HepG2 (cell line): ENCODE measurements around the gene BCAP29. TPM values are rescaled to one million over a fixed set of nuclear protein-coding genes. Genes with fewer than 3 reads are reported as not detected.

Source experiments
- ELF3 ChIP-seq: IDR thresholded peaks from 2 replicates; pipeline ENCODE4 v1.6.1; 2016; ENCODE audit warnings: missing genetic modification reagents, missing compliant biosample characterization
- KLF12 ChIP-seq: sonication (generic); formaldehyde crosslinking; IDR thresholded peaks from 2 replicates; pipeline ENCODE4 v1.4.0; 2020; ENCODE audit warnings: missing genetic modification reagents, borderline replicate concordance
- KMT2B ChIP-seq: IDR thresholded peaks from 2 replicates; pipeline ENCODE4 v1.6.1; 2016; ENCODE audit warnings: missing genetic modification reagents, missing compliant biosample characterization
- MEF2D ChIP-seq: sonication (generic); formaldehyde crosslinking; IDR thresholded peaks from 2 replicates; pipeline ENCODE4 v1.5.1; 2020; ENCODE audit warnings: mild to moderate bottlenecking, missing genetic modification reagents
- PCBP2 ChIP-seq: fragments of 200-400 bp; formaldehyde crosslinking; optimal IDR thresholded peaks from 2 replicates; pipeline ENCODE3; 2018; ENCODE audit warnings: low read length, low read depth; ENCODE audit not compliant: poor library complexity, severe bottlenecking
- POGZ ChIP-seq: sonication (generic); formaldehyde crosslinking; IDR thresholded peaks from 2 replicates; pipeline ENCODE4 v1.4.0; 2020; ENCODE audit warnings: mild to moderate bottlenecking, missing genetic modification reagents
- SALL1 ChIP-seq: sonication (generic); formaldehyde crosslinking; IDR thresholded peaks from 2 replicates; pipeline ENCODE4 v1.8.0; 2022; ENCODE audit warnings: mild to moderate bottlenecking, missing genetic modification reagents
- TOPORS ChIP-seq: sonication (generic); formaldehyde crosslinking; IDR thresholded peaks from 2 replicates; pipeline ENCODE4 v1.8.0; 2023; ENCODE audit warnings: mild to moderate bottlenecking, missing genetic modification reagents
- ZC3H4 ChIP-seq: sonication (generic); formaldehyde crosslinking; IDR thresholded peaks from 2 replicates; pipeline ENCODE4 v1.4.0; 2020; ENCODE audit warnings: missing genetic modification reagents, borderline replicate concordance
- ZKSCAN1 ChIP-seq: fragments of 150-350 bp; IDR thresholded peaks from 2 replicates; pipeline ENCODE4 v1.6.1; 2014; ENCODE audit warnings: low read length
- ZNF12 ChIP-seq: sonication (generic); formaldehyde crosslinking; IDR thresholded peaks from 2 replicates; pipeline ENCODE4 v1.5.0; 2020; ENCODE audit warnings: missing genetic modification reagents
- ZNF530 ChIP-seq: sonication (generic); formaldehyde crosslinking; IDR thresholded peaks from 2 replicates; pipeline ENCODE4 v1.5.0; 2020; ENCODE audit warnings: low read depth, mild to moderate bottlenecking, missing genetic modification reagents
- ZNF557 ChIP-seq: sonication (generic); formaldehyde crosslinking; IDR thresholded peaks from 2 replicates; pipeline ENCODE4 v1.4.0; 2020; ENCODE audit warnings: missing genetic modification reagents
- ZNF780A ChIP-seq: sonication (generic); formaldehyde crosslinking; IDR thresholded peaks from 2 replicates; pipeline ENCODE4 v1.8.0; 2022; ENCODE audit warnings: mild to moderate bottlenecking, missing genetic modification reagents, moderate library complexity
- ZNF782 ChIP-seq: sonication (generic); formaldehyde crosslinking; IDR thresholded peaks from 2 replicates; pipeline ENCODE4 v1.4.0; 2020; ENCODE audit warnings: missing genetic modification reagents, mild to moderate bottlenecking, borderline replicate concordance
- polyA plus RNA-seq, 8 experiments: library from polyadenylated mRNA; depleted of rRNA in 3 of 8; stranded (reverse) in 7 of 8; unstranded in 1 of 8; fragments of >200 nt; fragmentation: Illumina TruSeq in 4 of 8; extraction: Trizol in 4 of 8; gene quantifications; 2 replicates each; pipeline versions ENCODE4 v1.2.1 to v1.2.3, GENCODE V29; 2011 to 2016; ENCODE audit warnings: low read depth in 4 of 8, missing spikeins in 1 of 8, mixed read lengths in 1 of 8; ENCODE audit not compliant: insufficient read depth in 1 of 8
- total RNA-seq, 5 experiments: library from RNA; depleted of rRNA; stranded (reverse); fragments of >200 nt; fragmentation: Illumina TruSeq; extraction: Trizol; gene quantifications; 2 replicates each; pipeline ENCODE4 v1.2.3, GENCODE V29; 2016; ENCODE audit warnings: low read depth in 1 of 5
- TF ChIP-seq, protein P1 (sequence below): sonication (generic); formaldehyde crosslinking; IDR thresholded peaks from 2 replicates; pipeline ENCODE4 v1.4.0; 2020; ENCODE audit warnings: mild to moderate bottlenecking, low read depth, missing genetic modification reagents
- TF ChIP-seq, protein P2 (sequence below): sonication (generic); formaldehyde crosslinking; IDR thresholded peaks from 2 replicates; pipeline ENCODE4 v1.4.0; 2020; ENCODE audit warnings: missing genetic modification reagents
- TF ChIP-seq, protein P3 (sequence below): IDR thresholded peaks from 2 replicates; pipeline ENCODE4 v1.6.1; 2016; ENCODE audit warnings: low read depth, control low read depth
- TF ChIP-seq, protein P4 (sequence below): sonication (generic); formaldehyde crosslinking; IDR thresholded peaks from 2 replicates; pipeline ENCODE4 v1.4.0; 2020; ENCODE audit warnings: missing genetic modification reagents
- TF ChIP-seq, protein P5 (sequence below): sonication (generic); formaldehyde crosslinking; IDR thresholded peaks from 2 replicates; pipeline ENCODE4 v1.5.0; 2020; ENCODE audit warnings: mild to moderate bottlenecking, missing genetic modification reagents, moderate library complexity
- TF ChIP-seq, protein P6 (sequence below): sonication (generic); formaldehyde crosslinking; IDR thresholded peaks from 2 replicates; pipeline ENCODE4 v1.5.1; 2020; ENCODE audit warnings: mild to moderate bottlenecking, missing genetic modification reagents, borderline replicate concordance

Gene BCAP29
- total and polyA plus RNA-seq, 2 of the 13 experiments (the other 11 are each of a cell fraction or from before 2014, with no cell fraction given), result 15.3 to 35.6 TPM

DNA sequence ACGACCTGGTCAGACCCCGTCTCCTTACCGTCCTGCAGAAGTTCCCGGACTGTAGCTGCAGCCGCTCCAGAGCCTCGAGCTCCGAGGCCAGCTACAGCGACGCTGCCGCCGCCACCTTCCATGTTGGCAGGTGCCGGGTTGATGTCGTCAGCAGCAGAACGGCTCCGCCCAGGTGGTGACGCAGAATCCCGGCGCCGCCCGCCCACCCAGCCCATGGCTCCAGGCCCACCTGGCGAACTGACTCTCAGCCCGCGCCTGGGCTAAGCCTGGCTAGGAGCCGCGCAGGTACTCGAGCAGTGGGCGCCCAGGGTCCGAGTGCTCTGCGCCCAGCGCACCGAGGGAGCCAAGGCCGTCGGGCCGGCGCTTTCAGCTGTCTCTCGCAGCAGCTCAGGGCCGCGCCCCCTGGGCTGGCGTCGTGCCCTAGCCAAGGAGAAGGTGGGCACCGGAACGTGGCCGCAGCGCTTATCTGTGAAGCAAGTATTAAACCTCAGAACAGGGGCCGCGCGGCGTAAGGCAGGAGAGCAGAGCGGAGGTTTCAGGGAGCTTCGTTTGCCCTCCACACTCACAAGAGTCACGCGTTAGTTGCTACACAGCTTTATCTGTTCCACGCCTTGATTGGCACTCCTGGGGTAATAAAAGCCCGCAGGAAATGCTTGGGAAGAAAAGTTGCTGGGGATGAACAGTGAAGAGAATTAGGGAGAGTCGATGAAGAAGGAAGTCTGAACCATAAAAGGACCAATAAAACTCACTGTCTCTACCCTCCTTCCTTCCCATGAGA, 16.1 kb upstream of the BCAP29 start, which contains the start of the genes COG5 and DUS4L (continued):
- peak; percentile 83 for TF ChIP-seq TOPORS (CRISPR knock-in tag)
- TF ChIP-seq KLF12 (CRISPR knock-in tag), result no peak
- TF ChIP-seq, protein P1, sequence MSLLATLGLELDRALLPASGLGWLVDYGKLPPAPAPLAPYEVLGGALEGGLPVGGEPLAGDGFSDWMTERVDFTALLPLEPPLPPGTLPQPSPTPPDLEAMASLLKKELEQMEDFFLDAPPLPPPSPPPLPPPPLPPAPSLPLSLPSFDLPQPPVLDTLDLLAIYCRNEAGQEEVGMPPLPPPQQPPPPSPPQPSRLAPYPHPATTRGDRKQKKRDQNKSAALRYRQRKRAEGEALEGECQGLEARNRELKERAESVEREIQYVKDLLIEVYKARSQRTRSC, result no peak
- 0 out of 2 replicates have a peak, but pooled peaks have one; percentile 33 for TF ChIP-seq ZNF557 (CRISPR knock-in tag)
- TF ChIP-seq, protein P2, sequence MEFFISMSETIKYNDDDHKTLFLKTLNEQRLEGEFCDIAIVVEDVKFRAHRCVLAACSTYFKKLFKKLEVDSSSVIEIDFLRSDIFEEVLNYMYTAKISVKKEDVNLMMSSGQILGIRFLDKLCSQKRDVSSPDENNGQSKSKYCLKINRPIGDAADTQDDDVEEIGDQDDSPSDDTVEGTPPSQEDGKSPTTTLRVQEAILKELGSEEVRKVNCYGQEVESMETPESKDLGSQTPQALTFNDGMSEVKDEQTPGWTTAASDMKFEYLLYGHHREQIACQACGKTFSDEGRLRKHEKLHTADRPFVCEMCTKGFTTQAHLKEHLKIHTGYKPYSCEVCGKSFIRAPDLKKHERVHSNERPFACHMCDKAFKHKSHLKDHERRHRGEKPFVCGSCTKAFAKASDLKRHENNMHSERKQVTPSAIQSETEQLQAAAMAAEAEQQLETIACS (CRISPR knock-in tag), result peak; percentile 25; the same call in 1 of the 2 replicates
- TF ChIP-seq POGZ (CRISPR knock-in tag), result peak; percentile 98
- TF ChIP-seq PCBP2, result no peak
- TF ChIP-seq, protein P3, sequence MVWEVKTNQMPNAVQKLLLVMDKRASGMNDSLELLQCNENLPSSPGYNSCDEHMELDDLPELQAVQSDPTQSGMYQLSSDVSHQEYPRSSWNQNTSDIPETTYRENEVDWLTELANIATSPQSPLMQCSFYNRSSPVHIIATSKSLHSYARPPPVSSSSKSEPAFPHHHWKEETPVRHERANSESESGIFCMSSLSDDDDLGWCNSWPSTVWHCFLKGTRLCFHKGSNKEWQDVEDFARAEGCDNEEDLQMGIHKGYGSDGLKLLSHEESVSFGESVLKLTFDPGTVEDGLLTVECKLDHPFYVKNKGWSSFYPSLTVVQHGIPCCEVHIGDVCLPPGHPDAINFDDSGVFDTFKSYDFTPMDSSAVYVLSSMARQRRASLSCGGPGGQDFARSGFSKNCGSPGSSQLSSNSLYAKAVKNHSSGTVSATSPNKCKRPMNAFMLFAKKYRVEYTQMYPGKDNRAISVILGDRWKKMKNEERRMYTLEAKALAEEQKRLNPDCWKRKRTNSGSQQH (CRISPR knock-in tag), result peak; percentile 81; the same call in 1 of the 2 replicates
- peak; percentile 65; the same call in 1 of the 2 replicates for TF ChIP-seq ZNF782
- TF ChIP-seq, protein P4, sequence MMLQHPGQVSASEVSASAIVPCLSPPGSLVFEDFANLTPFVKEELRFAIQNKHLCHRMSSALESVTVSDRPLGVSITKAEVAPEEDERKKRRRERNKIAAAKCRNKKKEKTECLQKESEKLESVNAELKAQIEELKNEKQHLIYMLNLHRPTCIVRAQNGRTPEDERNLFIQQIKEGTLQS (CRISPR knock-in tag), result peak; percentile 77
- TF ChIP-seq ELF3 (CRISPR knock-in tag), result peak; percentile 62; the same call in 1 of the 2 replicates
- TF ChIP-seq, protein P5, sequence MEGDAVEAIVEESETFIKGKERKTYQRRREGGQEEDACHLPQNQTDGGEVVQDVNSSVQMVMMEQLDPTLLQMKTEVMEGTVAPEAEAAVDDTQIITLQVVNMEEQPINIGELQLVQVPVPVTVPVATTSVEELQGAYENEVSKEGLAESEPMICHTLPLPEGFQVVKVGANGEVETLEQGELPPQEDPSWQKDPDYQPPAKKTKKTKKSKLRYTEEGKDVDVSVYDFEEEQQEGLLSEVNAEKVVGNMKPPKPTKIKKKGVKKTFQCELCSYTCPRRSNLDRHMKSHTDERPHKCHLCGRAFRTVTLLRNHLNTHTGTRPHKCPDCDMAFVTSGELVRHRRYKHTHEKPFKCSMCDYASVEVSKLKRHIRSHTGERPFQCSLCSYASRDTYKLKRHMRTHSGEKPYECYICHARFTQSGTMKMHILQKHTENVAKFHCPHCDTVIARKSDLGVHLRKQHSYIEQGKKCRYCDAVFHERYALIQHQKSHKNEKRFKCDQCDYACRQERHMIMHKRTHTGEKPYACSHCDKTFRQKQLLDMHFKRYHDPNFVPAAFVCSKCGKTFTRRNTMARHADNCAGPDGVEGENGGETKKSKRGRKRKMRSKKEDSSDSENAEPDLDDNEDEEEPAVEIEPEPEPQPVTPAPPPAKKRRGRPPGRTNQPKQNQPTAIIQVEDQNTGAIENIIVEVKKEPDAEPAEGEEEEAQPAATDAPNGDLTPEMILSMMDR (CRISPR knock-in tag), result peak; percentile 27; the same call in 1 of the 2 replicates
- no peak for TF ChIP-seq ZC3H4 (CRISPR knock-in tag)
- no peak for TF ChIP-seq MEF2D
- peak; percentile 99 for TF ChIP-seq KMT2B
- no peak for TF ChIP-seq ZKSCAN1
- TF ChIP-seq, protein P6, sequence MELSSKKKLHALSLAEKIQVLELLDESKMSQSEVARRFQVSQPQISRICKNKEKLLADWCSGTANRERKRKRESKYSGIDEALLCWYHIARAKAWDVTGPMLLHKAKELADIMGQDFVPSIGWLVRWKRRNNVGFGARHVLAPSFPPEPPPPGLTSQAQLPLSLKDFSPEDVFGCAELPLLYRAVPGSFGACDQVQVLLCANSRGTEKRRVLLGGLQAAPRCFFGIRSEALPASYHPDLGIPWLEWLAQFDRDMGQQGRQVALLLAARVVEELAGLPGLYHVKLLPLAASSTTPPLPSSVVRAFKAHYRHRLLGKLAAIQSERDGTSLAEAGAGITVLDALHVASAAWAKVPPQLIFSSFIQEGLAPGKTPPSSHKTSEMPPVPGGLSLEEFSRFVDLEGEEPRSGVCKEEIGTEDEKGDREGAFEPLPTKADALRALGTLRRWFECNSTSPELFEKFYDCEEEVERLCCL, result peak; percentile 88; the same call in 1 of the 2 replicates
- no peak for TF ChIP-seq ZNF780A (CRISPR knock-in tag)
- peak; percentile 68; the same call in 1 of the 2 replicates for TF ChIP-seq SALL1 (CRISPR knock-in tag)
- no peak for TF ChIP-seq ZNF530 (CRISPR knock-in tag)
- TF ChIP-seq ZNF12, result no peak
